T-helper 17 cell (primary cell): ENCODE results near the gene PPP1R1C. TPM values are rescaled to one million over a fixed set of nuclear protein-coding genes. Genes with fewer than 3 reads are reported as not detected.

Source experiments
- ATAC-seq: fragments of 150-1000 bp; cut with Tn5 transposase; 2 replicates; pipeline ENCODE4 v1.10.0; 2021; ENCODE audit warnings: mild to moderate bottlenecking, moderate library complexity
- DNase-seq, 3 donors: peaks; one replicate each; pipeline versions ENCODE4 v3.0.0 to v3.0.0-alpha.2; 2020 to 2021
- H3K9me3 ChIP-seq: one replicate; pipeline ENCODE4 v1.7.0; 2013; ENCODE audit warnings: low read length, mild to moderate bottlenecking; ENCODE audit not compliant: control insufficient read depth, poor library complexity, severe bottlenecking
- H3K27ac Mint-ChIP-seq: one replicate; pipeline ENCODE4 v1.8.0; 2022; ENCODE audit warnings: mild to moderate bottlenecking, moderate library complexity, mixed read lengths
- H3K27me3 Mint-ChIP-seq: one replicate; pipeline ENCODE4 v1.8.0; 2022; ENCODE audit warnings: mixed read lengths
- H3K36me3 Mint-ChIP-seq: one replicate; pipeline ENCODE4 v1.8.0; 2022; ENCODE audit warnings: low read depth, mixed read lengths
- H3K4me1 Mint-ChIP-seq: one replicate; pipeline ENCODE4 v1.8.0; 2022; ENCODE audit warnings: mild to moderate bottlenecking, mixed read lengths
- H3K4me3 Mint-ChIP-seq: one replicate; pipeline ENCODE4 v1.8.0; 2022; ENCODE audit warnings: mild to moderate bottlenecking, moderate library complexity, mixed read lengths
- total RNA-seq, 4 donors: library from RNA in 2 of 4; stranded (reverse) in 2 of 4; gene quantifications; one replicate each; pipeline ENCODE4 v1.2.3 and lab custom pipeline; 2022 to 2026

PPP1R1C gene
- total RNA-seq, 2 donors from 2014 or later = not detected

- no peaks in the 10 kb centered on the region for H3K9me3 ChIP-seq
- Mint-ChIP-seq H3K4me1 (no peaks in the 10 kb centered on the region), H3K4me3 (no peak overlapping the region), H3K27me3 (peaks cover 19% of the 10 kb centered on the region), H3K27ac (no peak overlapping the region), H3K36me3 (no peaks in the 10 kb centered on the region)
- no peak for ATAC-seq
- DNase-seq = no peak
These were observed 148.5 kb downstream of the PPP1R1C start for GRCh38 chr2:182134201-182134600.

- Mint-ChIP-seq H3K4me1 (no peaks in the 10 kb centered on the region), H3K27me3 (peaks cover 18% of the 10 kb centered on the region), H3K27ac (no peak overlapping the region), H3K4me3 (no peak overlapping the region), H3K36me3 (no peaks in the 10 kb centered on the region)
- no peaks in the 10 kb centered on the region for H3K9me3 ChIP-seq
- DNase-seq = no peak
- ATAC-seq = no peak
These were observed 156.4 kb downstream of the PPP1R1C start for GRCh38 chr2:182142062-182142461.

- H3K27ac Mint-ChIP-seq = no peak overlapping the region
- no peaks in the 10 kb centered on the region for H3K4me1 Mint-ChIP-seq
- no peaks in the 10 kb centered on the region for H3K36me3 Mint-ChIP-seq
- peaks cover 5% of the 10 kb centered on the region for H3K27me3 Mint-ChIP-seq
- DNase-seq (no peak), ATAC-seq (no peak)
- H3K4me3 Mint-ChIP-seq = no peak overlapping the region
- H3K9me3 ChIP-seq = no peaks in the 10 kb centered on the region
These were observed 158.6 kb downstream of the PPP1R1C start for GRCh38 chr2:182144041-182144775.

- Mint-ChIP-seq H3K27ac (no peak overlapping the region), H3K36me3 (no peaks in the 10 kb centered on the region), H3K4me3 (no peak overlapping the region), H3K4me1 (no peaks in the 10 kb centered on the region), H3K27me3 (peaks cover 2% of the 10 kb centered on the region)
- ATAC-seq (no peak), DNase-seq (no peak)
- no peaks in the 10 kb centered on the region for H3K9me3 ChIP-seq
These were observed 159.1 kb downstream of the PPP1R1C start for GRCh38 chr2:182144776-182145165.

GRCh38 chr2:182148344-182148743 is 162.7 kb downstream of the PPP1R1C start:
- DNase-seq (no peak), ATAC-seq (no peak)
- H3K4me1 Mint-ChIP-seq = no peaks in the 10 kb centered on the region
- H3K27ac Mint-ChIP-seq = no peak overlapping the region
- no peaks in the 10 kb centered on the region for H3K9me3 ChIP-seq
- no peaks in the 10 kb centered on the region for H3K36me3 Mint-ChIP-seq
- H3K27me3 Mint-ChIP-seq = no peaks in the 10 kb centered on the region
- H3K4me3 Mint-ChIP-seq = no peak overlapping the region

- H3K9me3 ChIP-seq = no peaks in the 10 kb centered on the region
- DNase-seq (no peak), ATAC-seq (no peak)
- no peak overlapping the region for H3K4me3 Mint-ChIP-seq
- no peaks in the 10 kb centered on the region for H3K4me1 Mint-ChIP-seq
- H3K36me3 Mint-ChIP-seq = no peaks in the 10 kb centered on the region
- peaks cover 7% of the 10 kb centered on the region for H3K27me3 Mint-ChIP-seq
- H3K27ac Mint-ChIP-seq = no peak overlapping the region
These were observed 178.2 kb downstream of the PPP1R1C start for GRCh38 chr2:182163878-182164277.

- no peaks in the 10 kb centered on the region for H3K9me3 ChIP-seq
- DNase-seq (no peak), ATAC-seq (no peak)
- no peaks in the 10 kb centered on the region for H3K4me1 Mint-ChIP-seq
- H3K27me3 Mint-ChIP-seq = peaks cover 7% of the 10 kb centered on the region
- no peak overlapping the region for H3K27ac Mint-ChIP-seq
- peaks cover 2% of the 10 kb centered on the region for H3K36me3 Mint-ChIP-seq
- H3K4me3 Mint-ChIP-seq = no peak overlapping the region
These were observed 179.0 kb downstream of the PPP1R1C start for GRCh38 chr2:182164686-182165085.

GRCh38 chr2:182165202-182165601 is 179.5 kb downstream of the PPP1R1C start:
- H3K4me1 Mint-ChIP-seq = no peaks in the 10 kb centered on the region
- H3K27me3 Mint-ChIP-seq = peaks cover 7% of the 10 kb centered on the region
- H3K36me3 Mint-ChIP-seq = peaks cover 2% of the 10 kb centered on the region
- H3K9me3 ChIP-seq = no peaks in the 10 kb centered on the region
- H3K4me3 Mint-ChIP-seq = no peak overlapping the region
- no peak overlapping the region for H3K27ac Mint-ChIP-seq
- ATAC-seq (no peak), DNase-seq (no peak)

- no peak overlapping the region for H3K4me3 Mint-ChIP-seq
- peaks cover 2% of the 10 kb centered on the region for H3K36me3 Mint-ChIP-seq
- no peak overlapping the region for H3K27ac Mint-ChIP-seq
- no peak for ATAC-seq
- no peaks in the 10 kb centered on the region for H3K9me3 ChIP-seq
- DNase-seq = no peak
- no peaks in the 10 kb centered on the region for H3K4me1 Mint-ChIP-seq
- peaks cover 11% of the 10 kb centered on the region for H3K27me3 Mint-ChIP-seq
These were observed 180.8 kb downstream of the PPP1R1C start for GRCh38 chr2:182166406-182166805.

- H3K4me3 Mint-ChIP-seq = no peak overlapping the region
- ATAC-seq = no peak
- peaks cover 8% of the 10 kb centered on the region for H3K27me3 Mint-ChIP-seq
These were observed 181.2 kb downstream of the PPP1R1C start for GRCh38 chr2:182166841-182167240.

More at GRCh38 chr2:182166841-182167240, 181.2 kb downstream of the PPP1R1C start:
- DNase-seq = no peak
- H3K36me3 Mint-ChIP-seq = peaks cover 2% of the 10 kb centered on the region
- no peaks in the 10 kb centered on the region for H3K9me3 ChIP-seq
- no peak overlapping the region for H3K27ac Mint-ChIP-seq
- H3K4me1 Mint-ChIP-seq = no peaks in the 10 kb centered on the region

Other genes with a start within 250 kb of the PPP1R1C start
- gene ITPRID2, start 94.1 kb upstream of the PPP1R1C start, total RNA-seq = 10 to 100 TPM; 32.9 to 77.1 TPM